K562 (cell line): Measurements from ENCODE around the gene RALGPS1. TPM values are rescaled to one million over a fixed set of nuclear protein-coding genes. Genes with fewer than 3 reads are reported as not detected.

Experiments
- ATAC-seq: fragments of 200-7000 bp; cut with Tn5 transposase; 3 replicates; pipeline ENCODE4 v1.9.1; 2020; ENCODE audit warnings: moderate library complexity
- BruUV-seq: library from RNA; stranded (reverse); fragments of 400-500 nt; replicated peaks from 2 replicates; lab custom pipeline; 2021; lab: Mats Ljungman, UMichigan
- CTCF ChIA-PET: fragments of 300-600 bp; formaldehyde crosslinking; extraction: SDS; loops from one replicate; lab custom pipeline; 2021; ENCODE audit warnings: low intra/inter-chr PET ratio; lab: Yijun Ruan, JAX
- POLR2A ChIA-PET: fragments of 300-600, 350-650 bp; sonication (Branson Sonifier 250); formaldehyde crosslinking; extraction: SDS; loops from one replicate; lab custom pipeline; 2021; ENCODE audit warnings: antibody characterized with exemption, inconsistent platforms; lab: Yijun Ruan, JAX
- DNase-seq, 4 experiments: peaks; one replicate each; pipeline versions ENCODE4 v3.0.0 to v3.0.0-alpha.2; 2011 to 2018; ENCODE audit warnings: low spot score in 3 of 4, mixed read lengths in 3 of 4; ENCODE audit errors: extremely low read depth in 1 of 4
- FAIRE-seq: peaks from 2 replicates; lab custom pipeline; 2011; peaks lifted over from hg19 to GRCh38; lab: Jason Lieb, UNC
- H2AFZ ChIP-seq: 2 replicates; pipeline ENCODE4 v1.6.0; 2011; ENCODE audit warnings: low read depth, low read length, control low read depth, inconsistent platforms
- H3K27ac ChIP-seq: fragments of 200-600 bp; 3 replicates; pipeline ENCODE4 v1.8.0; 2011; ENCODE audit warnings: low read depth, mild to moderate bottlenecking, control low read depth, inconsistent platforms, low read length, moderate library complexity, mixed read lengths; ENCODE audit errors: extremely low read depth
- H3K27me3 ChIP-seq, 2 experiments: fragments of 300-600 bp in 1 of 2; 2 replicates in 1 of 2; 3 replicates in 1 of 2; pipeline versions ENCODE4 v1.6.0 to v1.8.0; 2011; ENCODE audit warnings: inconsistent platforms in 2 of 2, low read length in 2 of 2, mild to moderate bottlenecking in 1 of 2, mixed read lengths in 1 of 2, moderate library complexity in 1 of 2; ENCODE audit not compliant: control insufficient read depth in 2 of 2, insufficient read depth in 2 of 2
- H3K36me3 ChIP-seq: fragments of 300-600 bp; 3 replicates; pipeline ENCODE4 v1.8.0; 2011; ENCODE audit warnings: mild to moderate bottlenecking, low read length, inconsistent platforms; ENCODE audit not compliant: control insufficient read depth, insufficient read depth
- H3K4me1 ChIP-seq, 2 experiments: fragments of 200-600 bp in 1 of 2; replicated peaks in 1 of 2; 2 replicates in 1 of 2; 3 replicates in 1 of 2; pipeline versions ENCODE4 v1.5.1 to v1.8.0; 2011; ENCODE audit warnings: inconsistent platforms in 2 of 2, low read length in 2 of 2, mild to moderate bottlenecking in 1 of 2, mixed read lengths in 1 of 2, moderate library complexity in 1 of 2; ENCODE audit not compliant: control insufficient read depth in 2 of 2, insufficient read depth in 2 of 2
- H3K4me2 ChIP-seq: 2 replicates; pipeline ENCODE4 v1.6.1; 2011; ENCODE audit warnings: low read length, control low read depth, inconsistent platforms, mixed read lengths; ENCODE audit not compliant: insufficient read depth
- H3K4me3 ChIP-seq: fragments of 200-600 bp; sonication (generic), shearing (Covaris generic); 2 replicates; pipeline ENCODE4 v1.5.1; 2016; ENCODE audit warnings: control low read depth, inconsistent platforms
- H3K79me2 ChIP-seq: fragments of 200-600 bp; 3 replicates; pipeline ENCODE4 v1.8.0; 2011; ENCODE audit warnings: low read length, inconsistent platforms; ENCODE audit not compliant: control insufficient read depth, insufficient read depth
- H3K9ac ChIP-seq, 2 experiments: 2 replicates each; pipeline versions ENCODE4 v1.6.0 to v1.6.1; 2011; ENCODE audit warnings: low read depth in 2 of 2, low read length in 2 of 2, control low read depth in 1 of 2, inconsistent platforms in 1 of 2, mild to moderate bottlenecking in 1 of 2, mixed read lengths in 1 of 2; ENCODE audit not compliant: insufficient read depth in 1 of 2
- H3K9me1 ChIP-seq: one replicate; pipeline ENCODE4 v1.6.0; 2011; ENCODE audit warnings: inconsistent platforms, mild to moderate bottlenecking, low read length, moderate library complexity; ENCODE audit not compliant: control insufficient read depth, insufficient read depth
- H3K9me3 ChIP-seq: replicated peaks from 2 replicates; pipeline ENCODE4 v1.5.1; 2011; ENCODE audit warnings: low read depth, low read length, inconsistent platforms; ENCODE audit not compliant: control insufficient read depth, insufficient read depth
- H4K20me1 ChIP-seq: replicated peaks from 2 replicates; pipeline ENCODE4 v1.6.1; 2011; ENCODE audit warnings: low read length, inconsistent platforms, mixed read lengths; ENCODE audit not compliant: control insufficient read depth, insufficient read depth
- BRF1 ChIP-seq: IDR thresholded peaks from 3 replicates; pipeline ENCODE4 v1.6.1; 2011; ENCODE audit warnings: borderline replicate concordance, mild to moderate bottlenecking; ENCODE audit not compliant: insufficient read length; ENCODE audit errors: extremely low read depth
- CTCFL ChIP-seq: IDR thresholded peaks from 2 replicates; pipeline ENCODE4 v1.6.1; 2011; ENCODE audit warnings: borderline replicate concordance, low read depth, mild to moderate bottlenecking, moderate library complexity, low read length; ENCODE audit not compliant: insufficient read depth, poor library complexity, severe bottlenecking
- PHTF2 ChIP-seq: fragments of 250-450 bp; sonication (Bioruptor Pico); IDR thresholded peaks from 2 replicates; pipeline ENCODE4 v1.5.0; 2021; ENCODE audit warnings: mild to moderate bottlenecking
- PREB ChIP-seq: sonication (generic); formaldehyde crosslinking; IDR thresholded peaks from 2 replicates; pipeline ENCODE4 v1.8.1; 2023; ENCODE audit warnings: mild to moderate bottlenecking, missing genetic modification reagents
- ZNF707 ChIP-seq: fragments of 250-450 bp; sonication (Bioruptor Pico); conservative IDR thresholded peaks from 2 replicates; pipeline ENCODE4 v1.8.0; 2022; ENCODE audit warnings: inconsistent platforms, mild to moderate bottlenecking, moderate library complexity
- WGBS: fragments of 100-300 bp; shearing (Covaris generic); methylation state at CpG from one replicate; pipeline ENCODE4 v1.1.6; 2016; ENCODE audit warnings: low coverage, mixed read lengths; ENCODE audit not compliant: insufficient coverage; ENCODE audit errors: missing lambda C conversion rate; 5-methylcytosine and 5-hydroxymethylcytosine counted together
- in situ Hi-C: fragments of 300-500 bp; cut with MboI; formaldehyde crosslinking; loops from 4 replicates; pipeline ENCODE4 v1.15.0; 2018; ENCODE audit warnings: inconsistent platforms, mixed read lengths
- intact Hi-C: fragments of 100-400 bp; cut with micrococcal nuclease; formaldehyde crosslinking; loops from 2 replicates; pipeline ENCODE4 v1.14.2; 2022
- polyA plus RNA-seq, 8 experiments: library from polyadenylated mRNA; depleted of rRNA in 4 of 8; stranded (reverse) in 5 of 8; unstranded in 3 of 8; fragments of >200 nt; fragmentation: Nextera tagmentation in 2 of 8; fragmentation: Illumina TruSeq in 1 of 8; extraction: Ambion mirVana in 2 of 8; extraction: Trizol in 1 of 8; gene quantifications; 2 replicates each; pipeline versions ENCODE4 v1.2.1 to v1.2.3, GENCODE V29; 2011 to 2014; ENCODE audit warnings: inconsistent platforms in 1 of 8, missing spikeins in 1 of 8
- total RNA-seq, 7 experiments: library from RNA; depleted of rRNA in 6 of 7; stranded (reverse); fragments of >200 nt in 6 of 7; fragmentation: Illumina TruSeq in 2 of 7; extraction: Trizol in 2 of 7; gene quantifications; 2 replicates each; pipeline versions ENCODE4 v1.2.1 to v1.2.3, GENCODE V29; 2011 to 2021; ENCODE audit warnings: low replicate concordance in 1 of 7
- TF ChIP-seq, protein P1 (sequence below), 2 experiments: IDR thresholded peaks in 1 of 2; conservative IDR thresholded peaks in 1 of 2; 2 replicates each; pipeline ENCODE4 v1.6.1; 2016; ENCODE audit warnings: low read depth in 2 of 2, mild to moderate bottlenecking in 1 of 2, missing compliant biosample characterization in 1 of 2, missing genetic modification characterization in 1 of 2, moderate library complexity in 1 of 2
- TF ChIP-seq, protein P2 (sequence below): fragments of 250-450 bp; sonication (Bioruptor Pico); IDR thresholded peaks from 2 replicates; pipeline ENCODE4 v1.9.0; 2021; ENCODE audit warnings: mild to moderate bottlenecking, inconsistent platforms
- TF ChIP-seq, protein P3 (sequence below): fragments of 200-800 bp; sonication (Bioruptor generic); IDR thresholded peaks from 2 replicates; pipeline ENCODE4 v1.6.1; 2017; ENCODE audit warnings: missing genetic modification characterization, missing compliant biosample characterization

The RALGPS1 gene
- total and polyA plus RNA-seq, 9 of the 15 experiments (the other 6 are each of a cell fraction or from before 2014, with no cell fraction given) = 0.04 to 2.6 (median 1.5) TPM

GRCh38 chr9:127149463-127150390, 235.1 kb downstream of the RALGPS1 start:
- BruUV-seq = no TSS peak
- DNase-seq (no peak), ATAC-seq (no peak), FAIRE-seq (no peak)
- WGBS = 0% methylated on average over 6 of the region's 6 CpGs
- no peaks in the 10 kb centered on the region for H3K9me3 ChIP-seq
- no peaks in the 10 kb centered on the region for H3K79me2 ChIP-seq
- no peaks in the 10 kb centered on the region for H3K36me3 ChIP-seq
- no peak overlapping the region for H3K27ac ChIP-seq
- H3K9me1 ChIP-seq = no peaks in the 10 kb centered on the region
- in situ Hi-C loops = no loop called here
- H3K4me1 ChIP-seq = no peaks in the 10 kb centered on the region
- intact Hi-C loops = no loop called here
- no peak overlapping the region for H3K4me3 ChIP-seq
- H3K9ac ChIP-seq = no peak overlapping the region
- H4K20me1 ChIP-seq = no peaks in the 10 kb centered on the region; the same call in 1 of the 2 replicates
- H3K4me2 ChIP-seq = no peak overlapping the region
- no peak overlapping the region for H2AFZ ChIP-seq
- CTCF ChIA-PET = no interaction called here
- POLR2A ChIA-PET = interaction anchor here (0.6 to 2.6 kb wide), 6 partner anchors 10 to 163 kb away, joined by 3 to 7 read pairs (median 3); no protein-coding TSS in a partner anchor
- H3K27me3 ChIP-seq = peaks cover 7 to 52% of the 10 kb centered on the region in 2 experiments
- TF ChIP-seq BRF1 (no peak), PHTF2 (CRISPR knock-in tag) (no peak), ZNF707 (CRISPR knock-in tag) (no peak), CTCFL (no peak), PREB (CRISPR knock-in tag) (no peak)
- TF ChIP-seq, protein P1, sequence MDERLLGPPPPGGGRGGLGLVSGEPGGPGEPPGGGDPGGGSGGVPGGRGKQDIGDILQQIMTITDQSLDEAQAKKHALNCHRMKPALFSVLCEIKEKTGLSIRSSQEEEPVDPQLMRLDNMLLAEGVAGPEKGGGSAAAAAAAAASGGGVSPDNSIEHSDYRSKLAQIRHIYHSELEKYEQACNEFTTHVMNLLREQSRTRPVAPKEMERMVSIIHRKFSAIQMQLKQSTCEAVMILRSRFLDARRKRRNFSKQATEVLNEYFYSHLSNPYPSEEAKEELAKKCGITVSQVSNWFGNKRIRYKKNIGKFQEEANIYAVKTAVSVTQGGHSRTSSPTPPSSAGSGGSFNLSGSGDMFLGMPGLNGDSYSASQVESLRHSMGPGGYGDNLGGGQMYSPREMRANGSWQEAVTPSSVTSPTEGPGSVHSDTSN (CRISPR knock-in tag; IDR thresholded peaks at IDR 0.05; ENCODE audit: low read depth) = no peak
- TF ChIP-seq, protein P1 (tag; conservative IDR thresholded peaks at IDR 0.05; ENCODE audit: low read depth) = no peak
- TF ChIP-seq, protein P2, sequence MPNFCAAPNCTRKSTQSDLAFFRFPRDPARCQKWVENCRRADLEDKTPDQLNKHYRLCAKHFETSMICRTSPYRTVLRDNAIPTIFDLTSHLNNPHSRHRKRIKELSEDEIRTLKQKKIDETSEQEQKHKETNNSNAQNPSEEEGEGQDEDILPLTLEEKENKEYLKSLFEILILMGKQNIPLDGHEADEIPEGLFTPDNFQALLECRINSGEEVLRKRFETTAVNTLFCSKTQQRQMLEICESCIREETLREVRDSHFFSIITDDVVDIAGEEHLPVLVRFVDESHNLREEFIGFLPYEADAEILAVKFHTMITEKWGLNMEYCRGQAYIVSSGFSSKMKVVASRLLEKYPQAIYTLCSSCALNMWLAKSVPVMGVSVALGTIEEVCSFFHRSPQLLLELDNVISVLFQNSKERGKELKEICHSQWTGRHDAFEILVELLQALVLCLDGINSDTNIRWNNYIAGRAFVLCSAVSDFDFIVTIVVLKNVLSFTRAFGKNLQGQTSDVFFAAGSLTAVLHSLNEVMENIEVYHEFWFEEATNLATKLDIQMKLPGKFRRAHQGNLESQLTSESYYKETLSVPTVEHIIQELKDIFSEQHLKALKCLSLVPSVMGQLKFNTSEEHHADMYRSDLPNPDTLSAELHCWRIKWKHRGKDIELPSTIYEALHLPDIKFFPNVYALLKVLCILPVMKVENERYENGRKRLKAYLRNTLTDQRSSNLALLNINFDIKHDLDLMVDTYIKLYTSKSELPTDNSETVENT (CRISPR knock-in tag) = no peak
- TF ChIP-seq, protein P3, sequence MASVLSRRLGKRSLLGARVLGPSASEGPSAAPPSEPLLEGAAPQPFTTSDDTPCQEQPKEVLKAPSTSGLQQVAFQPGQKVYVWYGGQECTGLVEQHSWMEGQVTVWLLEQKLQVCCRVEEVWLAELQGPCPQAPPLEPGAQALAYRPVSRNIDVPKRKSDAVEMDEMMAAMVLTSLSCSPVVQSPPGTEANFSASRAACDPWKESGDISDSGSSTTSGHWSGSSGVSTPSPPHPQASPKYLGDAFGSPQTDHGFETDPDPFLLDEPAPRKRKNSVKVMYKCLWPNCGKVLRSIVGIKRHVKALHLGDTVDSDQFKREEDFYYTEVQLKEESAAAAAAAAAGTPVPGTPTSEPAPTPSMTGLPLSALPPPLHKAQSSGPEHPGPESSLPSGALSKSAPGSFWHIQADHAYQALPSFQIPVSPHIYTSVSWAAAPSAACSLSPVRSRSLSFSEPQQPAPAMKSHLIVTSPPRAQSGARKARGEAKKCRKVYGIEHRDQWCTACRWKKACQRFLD (CRISPR knock-in tag) = no peak
